RCC 7860 (cell line): ENCODE data around the gene OR51M1.
"Not testable (repeated sequence)": the region's sequence is repeated elsewhere in the genome, so short reads cannot be mapped to it uniquely, and the experiment has no call there.

Experiments
- DNase-seq: peaks from one replicate; pipeline ENCODE4 v3.0.0-alpha.2; 2015; ENCODE audit warnings: low spot score
- FAIRE-seq: peaks from 2 replicates; lab custom pipeline; 2012; peaks lifted over from hg19 to GRCh38; lab: Jason Lieb, UNC

Gene OR51M1

GRCh38 chr11:5383576-5383975 is at the start of gene OR51M1:
OR51M1 (plus strand) TSS chr11:5383812; CDS start chr11:5389399, 5,587 bp downstream.
- DNase-seq = no peak
- FAIRE-seq = no peak

GRCh38 chr11:5335170-5335569 is 48.4 kb upstream of the OR51M1 start:
- DNase-seq (no peak), FAIRE-seq (no peak)

GRCh38 chr11:5336331-5336730 is 47.3 kb upstream of the OR51M1 start:
- DNase-seq (no peak), FAIRE-seq (no peak)

DNA sequence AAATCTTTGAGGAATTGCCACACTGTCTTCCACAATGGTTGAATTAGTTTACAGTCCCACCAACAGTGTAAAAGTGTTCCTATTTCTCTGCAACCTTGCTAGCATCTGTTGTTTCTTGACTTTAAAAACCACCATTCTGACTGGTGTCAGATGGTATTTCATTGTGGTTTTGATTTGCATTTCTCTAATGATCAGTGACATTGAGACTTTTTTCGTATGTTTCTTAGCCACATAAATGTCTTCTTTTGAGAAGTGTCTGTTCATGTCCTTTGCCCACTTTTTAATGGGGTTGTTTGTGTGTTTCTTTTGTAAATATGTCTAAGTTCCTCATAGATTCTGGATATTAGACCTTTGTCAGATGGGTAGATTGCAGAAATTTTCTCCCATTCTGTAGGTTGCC is 46.4 kb upstream of the OR51M1 start:
- FAIRE-seq = not testable (repeated sequence)

DNA sequence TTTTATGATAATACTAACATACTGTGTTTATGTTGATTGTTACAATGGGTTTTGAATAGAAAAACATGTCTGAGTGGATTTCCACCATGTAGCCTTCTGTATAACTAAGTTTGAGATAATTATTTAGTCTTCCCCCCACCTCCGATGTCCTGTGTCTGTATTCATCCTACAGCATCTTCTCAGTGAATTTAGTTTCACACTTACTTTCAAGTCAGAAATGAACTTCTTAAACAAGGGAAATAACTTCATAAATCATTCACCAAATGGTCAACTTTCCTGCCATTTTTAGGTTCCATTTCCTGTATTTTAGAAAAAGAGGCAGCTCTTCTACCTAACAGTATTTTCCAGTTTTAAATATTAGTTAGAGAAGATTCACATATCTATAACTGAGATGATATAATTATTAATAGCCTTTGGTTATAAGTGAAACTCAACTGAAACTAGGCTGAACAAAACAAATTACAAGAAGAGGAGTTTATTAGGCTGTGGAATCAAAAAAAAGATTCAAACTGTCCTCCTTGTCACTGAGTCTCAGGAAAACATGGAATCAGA is 43.8 kb upstream of the OR51M1 start:
- FAIRE-seq (no peak), DNase-seq (no peak)

More for the DNA sequence above, 46.4 kb upstream of the OR51M1 start:
- not testable (repeated sequence) for DNase-seq

DNA sequence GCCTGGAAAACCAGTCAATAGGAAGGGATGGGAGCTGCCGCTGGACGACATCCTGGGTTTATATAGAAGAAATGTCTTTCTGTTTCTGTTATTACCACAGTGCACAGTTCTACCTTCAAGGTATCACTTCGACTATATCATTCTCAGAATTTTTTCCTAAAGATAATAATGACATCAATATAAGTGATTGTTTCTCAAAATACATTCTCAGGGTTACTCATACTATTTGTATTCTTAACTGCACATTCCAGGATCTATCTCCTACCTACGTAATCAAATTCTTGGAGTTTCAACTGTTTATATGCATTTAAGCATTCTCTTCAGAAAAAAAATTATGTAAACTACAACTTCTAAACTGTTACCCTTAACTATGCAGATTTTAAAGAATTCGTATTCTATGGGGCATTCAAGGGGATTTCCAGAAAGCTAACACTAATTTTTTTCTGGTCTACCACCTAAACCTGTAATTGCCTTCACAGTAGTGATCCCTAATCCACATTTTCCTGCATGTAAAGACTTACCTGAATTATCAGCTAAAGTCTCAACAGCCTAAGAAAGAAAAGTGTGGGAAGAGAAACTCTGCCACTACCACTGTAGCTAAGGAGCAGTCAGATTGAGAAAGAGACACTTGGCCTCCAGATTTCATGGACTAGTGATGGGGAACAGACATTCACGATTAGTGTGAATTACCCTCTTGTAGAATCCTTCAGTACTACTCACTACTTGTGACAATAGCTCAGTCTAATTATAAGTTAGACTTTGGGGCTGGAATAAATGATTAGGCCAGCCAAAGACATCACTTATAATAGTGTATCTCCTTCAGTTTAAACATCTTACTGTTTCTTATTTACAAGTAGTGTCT is 39.9 kb upstream of the OR51M1 start, which contains the start of gene OR51B5:
Gene OR51B5, minus strand, starts transcription at position 51 of the 862 bp plus-strand sequence. Its CDS starts 0 bp downstream, at position 51.
- DNase-seq = no peak
- FAIRE-seq = no peak

- DNase-seq (no peak), FAIRE-seq (no peak)
Observed at GRCh38 chr11:5345831-5346230, 37.8 kb upstream of the OR51M1 start.

DNA sequence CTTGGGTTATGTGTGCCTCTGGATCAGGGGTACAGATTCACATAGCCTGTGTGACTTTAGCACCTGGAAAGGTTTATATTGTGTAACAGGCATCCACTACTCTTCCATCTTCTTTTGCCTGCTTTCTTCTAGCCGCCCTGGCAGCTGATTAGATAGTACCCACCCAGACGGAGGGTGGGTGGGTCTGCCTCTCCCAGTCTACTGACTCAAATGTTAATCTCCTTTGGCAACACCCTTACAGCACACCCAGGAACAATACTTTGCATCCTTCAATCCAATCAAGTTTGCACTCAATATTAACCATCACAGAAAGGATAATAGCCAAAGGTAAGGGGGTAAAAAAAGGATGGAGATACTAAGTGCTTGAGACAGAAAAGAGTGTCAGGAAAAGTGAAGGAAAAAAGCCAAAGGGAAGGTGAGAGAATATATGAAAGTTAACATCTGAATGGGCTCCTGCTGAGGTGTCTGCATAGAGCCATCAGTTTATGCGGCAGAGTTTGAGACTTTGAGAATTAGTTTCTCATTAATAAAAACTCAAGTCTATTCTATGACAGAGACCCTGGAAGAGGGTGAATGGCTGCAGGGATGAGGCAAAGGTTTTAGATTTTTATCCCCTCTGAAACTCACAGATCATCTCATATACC is 34.9 kb upstream of the OR51M1 start:
- DNase-seq = no peak
- FAIRE-seq = no peak

DNA sequence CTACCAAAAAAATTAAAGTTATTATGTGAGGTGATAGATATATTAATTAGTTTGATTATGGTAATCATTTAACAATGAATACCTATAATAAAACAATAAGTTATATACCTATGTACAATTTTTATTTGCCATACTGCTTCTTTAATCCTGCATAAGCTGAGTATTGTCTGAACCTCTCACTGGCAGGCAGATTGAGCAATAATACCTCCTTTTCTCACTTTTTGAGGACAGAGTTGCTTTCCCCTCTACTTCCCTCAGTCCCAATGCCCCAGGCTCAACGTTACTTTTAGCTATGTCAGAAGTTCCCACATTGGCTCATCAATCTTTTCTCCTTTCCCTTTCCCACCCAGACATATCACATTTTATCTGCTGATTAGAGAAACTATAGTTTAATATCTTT is 34.1 kb upstream of the OR51M1 start:
- no peak for FAIRE-seq
- no peak for DNase-seq

GRCh38 chr11:5351208-5351607 is 32.4 kb upstream of the OR51M1 start, which contains the start of gene OR51B6:
OR51B6 (plus strand) TSS chr11:5351508; CDS start chr11:5351508, 0 bp downstream.
- no peak for FAIRE-seq
- no peak for DNase-seq

- FAIRE-seq, DNase-seq: not testable (repeated sequence)
Observed at GRCh38 chr11:5356031-5356430, 27.6 kb upstream of the OR51M1 start.

DNA sequence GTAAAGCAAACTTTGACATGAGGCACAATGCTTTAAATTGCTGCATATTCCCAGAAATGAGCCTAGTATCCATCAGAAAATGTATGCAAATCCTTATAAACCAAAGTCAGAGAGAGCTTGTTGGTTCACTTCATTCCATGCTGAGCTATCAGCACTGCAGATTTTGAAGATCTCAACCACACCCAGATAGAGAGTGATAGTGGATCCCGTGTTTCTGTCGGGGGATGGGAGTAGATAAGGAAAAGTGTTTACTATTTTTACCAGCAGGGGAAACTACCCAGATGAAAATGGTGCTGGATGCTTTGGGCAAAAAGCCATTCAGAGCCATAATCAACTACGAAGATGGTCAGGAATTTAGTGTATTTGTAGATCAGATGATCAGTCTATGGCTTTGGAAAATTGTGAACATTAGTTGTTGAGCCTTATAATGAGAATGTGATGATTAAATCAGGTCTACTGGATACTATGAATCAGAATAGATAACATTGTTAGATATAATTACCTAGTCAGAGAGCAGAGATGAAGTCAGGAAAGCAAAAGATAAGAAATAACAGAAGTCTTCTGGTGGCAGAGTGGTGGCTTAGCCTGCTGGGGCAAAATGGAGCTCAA is 21.5 kb upstream of the OR51M1 start:
- peak; percentile 30 for DNase-seq
- no peak for FAIRE-seq

- no peak for DNase-seq
- no peak for FAIRE-seq
Observed at GRCh38 chr11:5363679-5364078, 19.9 kb upstream of the OR51M1 start.

- peak; percentile 90 for DNase-seq
- peak; percentile 39 for FAIRE-seq
Observed at GRCh38 chr11:5364214-5364613, 19.4 kb upstream of the OR51M1 start.

- not testable (repeated sequence) for DNase-seq, FAIRE-seq
Observed at GRCh38 chr11:5366365-5366764, 17.2 kb upstream of the OR51M1 start.

- peak; percentile 58 for DNase-seq
- no peak for FAIRE-seq
Observed at GRCh38 chr11:5366856-5367255, 16.8 kb upstream of the OR51M1 start.

GRCh38 chr11:5367448-5368074 is 16.1 kb upstream of the OR51M1 start:
- DNase-seq (peak; percentile 26), FAIRE-seq (no peak)

DNA sequence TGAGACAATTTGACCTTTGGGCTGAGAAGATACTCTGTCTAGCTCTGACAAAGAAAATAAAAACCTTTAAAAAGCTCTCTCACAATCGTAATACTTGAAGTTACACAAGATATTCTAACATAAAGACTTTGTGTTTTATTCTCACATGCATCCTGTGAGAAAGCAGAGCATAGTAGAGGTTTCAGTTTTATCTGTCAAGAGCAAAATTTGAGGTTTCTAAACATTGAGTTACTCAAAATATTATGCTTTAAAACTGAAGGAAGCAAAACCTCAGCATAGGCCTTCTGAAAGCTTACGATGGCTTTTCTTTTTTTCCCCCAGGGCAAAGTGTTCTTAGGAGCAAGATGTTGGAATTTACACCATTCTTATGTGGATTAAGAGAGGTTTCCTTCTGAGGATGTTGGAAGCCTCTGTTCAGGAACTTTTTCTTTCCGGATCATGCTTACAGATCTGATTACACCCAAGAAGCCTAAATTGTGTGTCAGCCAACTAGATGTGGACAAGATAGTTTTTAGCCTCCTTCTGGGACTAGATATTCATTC is 15.0 kb upstream of the OR51M1 start:
- FAIRE-seq (no peak), DNase-seq (no peak)

DNA sequence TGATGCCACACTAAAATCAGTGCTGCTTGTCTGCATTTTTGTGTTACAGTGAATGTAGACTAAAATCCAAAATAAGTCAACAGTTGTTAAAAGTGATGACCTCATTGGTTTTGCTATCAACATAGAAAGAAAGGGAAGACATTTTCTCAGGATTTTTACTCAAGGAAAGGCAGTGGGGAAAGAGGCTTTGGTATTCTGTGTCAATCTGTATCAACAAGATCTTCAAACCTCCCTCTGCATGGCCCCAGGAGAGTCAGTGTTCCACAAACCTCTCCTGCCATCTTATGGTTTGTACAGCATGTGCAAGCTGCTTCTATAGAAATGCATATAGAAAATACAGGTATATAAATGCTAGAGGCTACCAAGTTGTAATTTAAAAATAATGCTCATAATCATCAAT is 13.8 kb upstream of the OR51M1 start:
- FAIRE-seq (no peak), DNase-seq (peak; percentile 11)

DNA sequence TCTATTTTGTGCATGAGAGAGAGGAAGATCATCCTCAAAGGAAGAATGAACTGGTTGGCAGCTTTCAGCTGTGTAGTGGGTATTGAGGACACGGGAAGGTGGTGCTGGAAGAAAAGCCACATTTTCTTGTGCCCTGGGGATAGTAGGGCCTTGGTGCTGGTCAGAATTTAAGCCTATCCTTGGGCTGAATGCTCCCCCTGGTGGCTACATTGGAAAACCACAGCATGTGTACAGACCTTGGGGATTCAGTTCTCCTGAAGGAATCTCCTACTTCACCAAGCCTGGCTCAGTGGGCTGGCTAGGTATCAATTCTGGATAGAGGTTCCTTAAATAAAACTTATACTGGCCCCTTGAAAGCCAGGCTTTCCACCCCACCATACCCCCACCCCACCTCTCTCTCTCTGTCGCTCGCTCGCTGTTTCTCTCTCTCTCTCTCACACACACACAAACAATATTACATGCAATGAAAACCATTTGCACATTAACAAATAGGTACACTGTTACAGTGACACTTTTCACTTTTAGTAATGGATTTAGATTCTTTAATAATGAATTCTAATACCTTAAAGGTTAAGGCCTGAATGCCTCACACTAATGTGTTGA is 2.8 kb upstream of the OR51M1 start:
- no peak for FAIRE-seq

More for the DNA sequence above, 2.8 kb upstream of the OR51M1 start:
- peak; percentile 22 for DNase-seq
